Calu3 (cell line): ENCODE data around the gene C1QTNF1. TPM values are rescaled to one million over a fixed set of nuclear protein-coding genes. Genes with fewer than 3 reads are reported as not detected.

Source experiments
- BruUV-seq: library from RNA; stranded (reverse); fragments of 400-500 nt; replicated peaks from 2 replicates; lab custom pipeline; 2021; lab: Mats Ljungman, UMichigan
- CTCF ChIA-PET: fragments of 300-600 bp; sonication (Branson Sonifier 250); formaldehyde crosslinking; loops from one replicate; lab custom pipeline; 2022; ENCODE audit warnings: antibody characterized with exemption; lab: Charles Lee
- DNase-seq: peaks from one replicate; pipeline ENCODE4 v3.0.0; 2022
- H3K27ac Mint-ChIP-seq: one replicate; pipeline ENCODE4 v1.8.0; 2022; ENCODE audit warnings: mixed read lengths; ENCODE audit not compliant: unreplicated experiment
- H3K27me3 Mint-ChIP-seq: one replicate; pipeline ENCODE4 v1.8.0; 2022; ENCODE audit warnings: mixed read lengths; ENCODE audit not compliant: unreplicated experiment
- H3K36me3 Mint-ChIP-seq: one replicate; pipeline ENCODE4 v1.8.0; 2022; ENCODE audit warnings: mild to moderate bottlenecking, moderate library complexity, mixed read lengths; ENCODE audit not compliant: insufficient read depth, unreplicated experiment
- H3K4me1 Mint-ChIP-seq: one replicate; pipeline ENCODE4 v1.8.0; 2022; ENCODE audit warnings: mild to moderate bottlenecking, low read depth, mixed read lengths; ENCODE audit not compliant: unreplicated experiment
- H3K4me3 Mint-ChIP-seq: one replicate; pipeline ENCODE4 v1.8.0; 2022; ENCODE audit warnings: mild to moderate bottlenecking, low read depth, moderate library complexity, mixed read lengths; ENCODE audit not compliant: unreplicated experiment
- H3K9me3 Mint-ChIP-seq: one replicate; pipeline ENCODE4 v1.8.0; 2022; ENCODE audit warnings: low read depth, mixed read lengths; ENCODE audit not compliant: unreplicated experiment
- intact Hi-C: fragments of 100-400 bp; cut with micrococcal nuclease; formaldehyde crosslinking; loops from one replicate; pipeline ENCODE4 v1.10.0; 2022; ENCODE audit not compliant: unreplicated experiment
- total RNA-seq: library from RNA; stranded (reverse); gene quantifications from 2 replicates; pipeline ENCODE4 v1.2.3, GENCODE V29; 2022
- TF ChIP-seq, protein P1 (sequence below): fragments of 200-600 bp; IDR thresholded peaks from one replicate; pipeline ENCODE4 v1.8.0; 2022; ENCODE audit warnings: antibody characterized with exemption; ENCODE audit not compliant: unreplicated experiment

C1QTNF1 gene
- total RNA-seq, 1 experiment from 2014 or later = 3.3 TPM

DNA sequence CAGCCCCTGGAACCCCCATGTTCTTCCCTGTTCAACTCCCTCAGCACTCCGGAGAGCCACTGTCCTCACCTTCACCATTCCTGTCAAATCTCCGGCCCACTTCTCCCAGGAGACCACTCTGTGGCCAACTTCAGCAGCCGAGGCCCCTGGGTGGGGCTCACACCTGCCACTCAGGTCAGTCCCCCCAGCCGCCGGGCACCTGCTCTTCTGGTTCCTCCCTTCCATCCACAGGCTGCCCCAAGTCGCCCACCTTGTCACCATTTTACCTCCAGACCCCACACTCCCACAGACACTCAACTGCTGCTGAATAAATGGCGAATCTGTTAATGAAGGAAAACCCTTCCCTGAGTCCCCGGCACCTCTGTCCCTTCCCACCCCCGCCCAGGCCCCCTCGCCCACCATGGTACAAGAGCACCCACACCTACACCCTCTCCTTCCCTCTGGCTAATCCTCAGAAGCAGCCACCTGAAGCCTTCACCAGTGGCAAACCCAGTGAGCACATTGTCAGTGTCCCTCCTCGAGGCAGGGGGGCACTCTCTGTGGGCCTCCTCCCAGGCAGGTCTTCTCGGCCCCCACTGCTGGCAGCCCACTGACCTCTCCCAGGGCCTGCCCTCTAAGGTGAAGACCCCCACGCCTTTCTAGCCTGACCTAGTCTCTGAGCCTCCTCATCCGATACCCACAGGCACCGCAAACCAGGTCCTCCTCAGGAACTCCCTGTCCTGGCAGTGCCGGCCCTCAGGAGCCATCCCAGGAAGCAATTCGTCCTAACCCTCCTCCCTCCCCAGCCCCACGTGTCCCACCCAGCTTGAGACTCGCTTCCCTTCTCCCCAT lies 22.6 kb upstream of the C1QTNF1 start:
- H3K27ac Mint-ChIP-seq = peak overlapping the region; percentile 14
- no TSS peak for BruUV-seq
- TF ChIP-seq, protein P1, sequence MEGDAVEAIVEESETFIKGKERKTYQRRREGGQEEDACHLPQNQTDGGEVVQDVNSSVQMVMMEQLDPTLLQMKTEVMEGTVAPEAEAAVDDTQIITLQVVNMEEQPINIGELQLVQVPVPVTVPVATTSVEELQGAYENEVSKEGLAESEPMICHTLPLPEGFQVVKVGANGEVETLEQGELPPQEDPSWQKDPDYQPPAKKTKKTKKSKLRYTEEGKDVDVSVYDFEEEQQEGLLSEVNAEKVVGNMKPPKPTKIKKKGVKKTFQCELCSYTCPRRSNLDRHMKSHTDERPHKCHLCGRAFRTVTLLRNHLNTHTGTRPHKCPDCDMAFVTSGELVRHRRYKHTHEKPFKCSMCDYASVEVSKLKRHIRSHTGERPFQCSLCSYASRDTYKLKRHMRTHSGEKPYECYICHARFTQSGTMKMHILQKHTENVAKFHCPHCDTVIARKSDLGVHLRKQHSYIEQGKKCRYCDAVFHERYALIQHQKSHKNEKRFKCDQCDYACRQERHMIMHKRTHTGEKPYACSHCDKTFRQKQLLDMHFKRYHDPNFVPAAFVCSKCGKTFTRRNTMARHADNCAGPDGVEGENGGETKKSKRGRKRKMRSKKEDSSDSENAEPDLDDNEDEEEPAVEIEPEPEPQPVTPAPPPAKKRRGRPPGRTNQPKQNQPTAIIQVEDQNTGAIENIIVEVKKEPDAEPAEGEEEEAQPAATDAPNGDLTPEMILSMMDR = no peak
- no peaks in the 10 kb centered on the region for H3K27me3 Mint-ChIP-seq
- intact Hi-C loops = no loop called here
- CTCF ChIA-PET = no interaction called here
- H3K4me1 Mint-ChIP-seq = peaks cover 65% of the 10 kb centered on the region
- H3K4me3 Mint-ChIP-seq = no peak overlapping the region
- H3K9me3 Mint-ChIP-seq = no peaks in the 10 kb centered on the region
- H3K36me3 Mint-ChIP-seq = peaks cover 50% of the 10 kb centered on the region
- DNase-seq = no peak

DNA sequence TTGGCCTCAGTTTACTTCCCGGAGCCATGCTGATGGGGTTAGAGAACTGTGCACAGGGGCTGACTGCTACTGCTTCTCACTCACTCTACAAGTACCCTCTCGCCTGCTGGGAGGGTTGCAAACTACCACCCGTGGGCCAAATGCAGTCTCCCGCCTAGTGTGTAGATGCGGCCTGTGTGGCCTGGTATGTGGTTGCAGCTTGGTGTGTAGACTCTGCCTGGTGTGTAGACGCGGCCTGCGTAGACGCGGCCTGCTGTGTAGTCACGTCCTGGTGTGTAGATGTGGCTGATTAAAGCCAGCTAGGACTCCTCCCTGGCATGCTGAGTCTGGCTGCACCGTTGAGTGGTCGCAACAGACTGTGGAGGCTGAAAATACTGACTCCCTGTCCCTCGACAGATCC lies 21.7 kb upstream of the C1QTNF1 start:
- CTCF ChIA-PET = no interaction called here
- H3K4me3 Mint-ChIP-seq = no peak overlapping the region
- no TSS peak for BruUV-seq
- TF ChIP-seq, protein P1 = no peak
- H3K27ac Mint-ChIP-seq = no peak overlapping the region
- intact Hi-C loops = no loop called here
- H3K4me1 Mint-ChIP-seq = peaks cover 66% of the 10 kb centered on the region
- peaks cover 42% of the 10 kb centered on the region for H3K36me3 Mint-ChIP-seq
- DNase-seq = no peak
- no peaks in the 10 kb centered on the region for H3K27me3 Mint-ChIP-seq
- H3K9me3 Mint-ChIP-seq = no peaks in the 10 kb centered on the region

DNA sequence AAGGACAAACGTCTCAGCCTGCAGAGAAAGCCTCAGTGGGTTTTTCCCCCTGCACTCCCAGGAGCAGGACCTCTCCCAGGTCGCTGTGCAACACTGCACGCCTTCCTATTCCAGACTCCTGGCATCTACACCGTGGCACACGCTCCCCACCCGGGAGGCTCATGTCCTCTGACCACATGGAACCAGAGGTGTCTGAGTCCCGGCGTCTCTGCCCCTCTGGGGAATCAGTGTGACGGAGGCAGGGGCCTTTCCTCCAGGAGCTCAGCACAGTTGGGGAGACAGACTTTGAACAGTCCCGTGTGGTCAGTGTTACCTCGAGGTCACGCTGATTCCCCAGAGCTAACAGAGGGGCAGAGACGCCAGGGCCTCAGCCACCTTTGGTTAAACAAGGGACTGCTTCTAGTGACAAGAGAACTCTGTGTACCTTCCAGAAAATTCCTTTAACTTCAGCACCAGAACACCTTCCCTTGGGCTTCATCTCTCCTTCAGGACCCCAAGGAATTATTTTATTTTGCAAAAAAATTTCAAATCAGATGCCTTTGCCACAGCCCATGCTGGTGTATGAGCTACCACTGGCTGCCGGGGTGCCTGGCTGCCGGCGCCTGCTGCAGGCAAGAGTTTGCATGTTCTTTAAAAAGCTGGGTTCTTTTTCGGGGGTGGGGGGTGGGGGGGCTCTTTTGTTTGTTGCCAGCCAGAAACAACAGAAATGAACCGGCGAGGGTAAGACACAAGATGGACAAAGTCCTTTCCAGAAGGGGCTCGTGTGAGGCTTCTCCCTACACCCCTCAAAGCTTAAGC lies 21.0 kb upstream of the C1QTNF1 start:
- no peaks in the 10 kb centered on the region for H3K9me3 Mint-ChIP-seq
- no peak for DNase-seq
- BruUV-seq = no TSS peak
- no peak overlapping the region for H3K4me3 Mint-ChIP-seq
- H3K27ac Mint-ChIP-seq = no peak overlapping the region
- peaks cover 66% of the 10 kb centered on the region for H3K4me1 Mint-ChIP-seq
- intact Hi-C loops = no loop called here
- H3K27me3 Mint-ChIP-seq = no peaks in the 10 kb centered on the region
- CTCF ChIA-PET = no interaction called here
- H3K36me3 Mint-ChIP-seq = peaks cover 41% of the 10 kb centered on the region
- TF ChIP-seq, protein P1 = no peak

GRCh38 chr17:79003661-79004411 lies 20.1 kb upstream of the C1QTNF1 start:
- H3K27ac Mint-ChIP-seq = no peak overlapping the region
- H3K4me3 Mint-ChIP-seq = no peak overlapping the region
- TF ChIP-seq, protein P1 = no peak
- peaks cover 41% of the 10 kb centered on the region for H3K36me3 Mint-ChIP-seq
- CTCF ChIA-PET = no interaction called here
- DNase-seq = no peak
- no peaks in the 10 kb centered on the region for H3K9me3 Mint-ChIP-seq
- H3K4me1 Mint-ChIP-seq = peaks cover 66% of the 10 kb centered on the region
- no TSS peak for BruUV-seq
- intact Hi-C loops = no loop called here
- H3K27me3 Mint-ChIP-seq = no peaks in the 10 kb centered on the region
